ENCODE results near the gene SORCS2. TPM values are rescaled to one million over a fixed set of nuclear protein-coding genes. Genes with fewer than 3 reads are reported as not detected.
A peak's percentile ranks its signal among the peaks of the same experiment; 100 is the strongest.

Gene SORCS2
- polyA plus RNA-seq, 1 of the 3 experiments (the other 2 are of a cell fraction): 1.6 TPM

DNA sequence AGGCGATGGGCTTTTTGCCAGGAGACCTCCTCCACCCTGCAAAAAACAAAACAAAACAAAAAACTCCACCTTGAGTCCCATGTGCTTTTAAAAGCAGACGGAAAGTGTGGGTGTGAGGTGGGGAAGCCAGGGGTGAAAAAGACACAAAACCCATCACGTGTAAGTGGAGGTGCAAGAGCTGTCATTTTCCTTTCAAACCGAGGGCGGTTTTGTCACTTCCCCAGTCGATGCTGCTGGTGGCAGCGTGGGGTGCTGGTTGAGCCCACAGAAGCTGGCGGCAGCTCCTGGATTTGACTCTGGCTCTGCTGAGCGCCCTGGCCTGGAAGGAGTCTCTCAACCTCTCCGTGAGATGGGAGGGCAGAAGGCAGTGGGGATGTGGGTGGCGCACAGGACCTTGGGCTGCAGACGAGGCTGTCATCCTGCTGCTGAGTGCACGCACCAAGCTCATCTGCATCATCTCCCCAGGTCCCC is 132.3 kb downstream of the SORCS2 start:
- Histone ChIP-seq H3K9ac (no peak overlapping the region), H3K4me3 (ENCODE audit: low read depth in 2 of 2, low read length in 1 of 2) (no peak overlapping the region), H3K36me3 (replicated peaks in 1 of 2; ENCODE audit: control insufficient read depth in 1 of 2, insufficient read depth in 2 of 2, low read length in 1 of 2) (no peaks in the 10 kb centered on the region), H3K27me3 (ENCODE audit: insufficient read depth) (no peaks in the 10 kb centered on the region), H2AFZ (ENCODE audit: low read depth) (no peak overlapping the region), H3K27ac (ENCODE audit: low read depth in 2 of 2, low read length in 1 of 2) (no peak overlapping the region), H3F3A (replicated peaks; ENCODE audit: insufficient read depth) (no peaks in the 10 kb centered on the region), H3K9me3 (0 out of 2 replicates have a peak, but pooled peaks cover under 1% of the 10 kb centered on the region), H3K79me2 (ENCODE audit: insufficient read depth) (no peaks in the 10 kb centered on the region), H3K9me2 (no peaks in the 10 kb centered on the region), H3K4me1 (ENCODE audit: control insufficient read depth in 1 of 2, insufficient read depth in 2 of 2, low read depth in 1 of 2, low read length in 1 of 2) (peaks cover 0 to 10% of the 10 kb centered on the region in 2 experiments; a peak in 3 of 4 replicates), H3K4me2 (no peak overlapping the region), H4K20me1 (ENCODE audit: insufficient read depth) (no peaks in the 10 kb centered on the region)
- ChIA-PET POLR2A (interaction anchor here (0.6 kb wide), 1 partner anchor 457 kb away, joined by 3 read pairs; no protein-coding TSS in a partner anchor), CTCF (interaction anchor here (0.6 to 4.3 kb wide), 9 partner anchors 11 to 437 kb away, joined by 3 to 19 read pairs (median 3); partner anchors contain the start of gene SORCS2)
- TF ChIP-seq SMC3 (IDR thresholded peaks at IDR 0.05; ENCODE audit: low read depth, low read length) (peak; percentile 5; the same call in 1 of the 2 replicates), RAD21 (IDR thresholded peaks at IDR 0.05; ENCODE audit: low read length) (peak; percentile 46)
- TF ChIP-seq, protein P1, sequence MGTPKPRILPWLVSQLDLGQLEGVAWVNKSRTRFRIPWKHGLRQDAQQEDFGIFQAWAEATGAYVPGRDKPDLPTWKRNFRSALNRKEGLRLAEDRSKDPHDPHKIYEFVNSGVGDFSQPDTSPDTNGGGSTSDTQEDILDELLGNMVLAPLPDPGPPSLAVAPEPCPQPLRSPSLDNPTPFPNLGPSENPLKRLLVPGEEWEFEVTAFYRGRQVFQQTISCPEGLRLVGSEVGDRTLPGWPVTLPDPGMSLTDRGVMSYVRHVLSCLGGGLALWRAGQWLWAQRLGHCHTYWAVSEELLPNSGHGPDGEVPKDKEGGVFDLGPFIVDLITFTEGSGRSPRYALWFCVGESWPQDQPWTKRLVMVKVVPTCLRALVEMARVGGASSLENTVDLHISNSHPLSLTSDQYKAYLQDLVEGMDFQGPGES (IDR thresholded peaks at IDR 0.05; ENCODE audit: low read depth, low read length): no peak
- peak; percentile 59 for DNase-seq
- WGBS (ENCODE audit: low lambda C conversion rate): 81% methylated on average over 6 of the region's 13 CpGs

DNA sequence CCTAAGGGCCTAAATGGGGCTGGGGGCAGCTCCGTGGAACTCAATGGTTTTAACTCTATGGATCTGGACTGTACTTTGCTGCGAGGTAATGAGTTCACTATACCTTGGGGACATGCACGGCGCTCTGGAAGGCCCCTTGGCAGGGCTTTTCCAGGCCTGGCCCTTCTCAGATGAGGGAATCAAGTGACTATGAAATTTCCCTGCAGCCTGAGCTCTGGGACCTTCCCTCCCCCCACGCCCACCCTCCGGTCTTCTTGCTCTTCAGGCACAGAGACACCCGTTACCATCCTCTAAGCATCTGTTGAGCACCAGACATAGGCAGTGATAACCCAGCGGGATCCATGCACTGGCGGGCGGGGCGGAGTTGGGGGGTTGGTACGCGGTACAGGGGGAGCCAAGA is 133.2 kb downstream of the SORCS2 start:
- Histone ChIP-seq H3K4me2 (no peak overlapping the region), H3F3A (replicated peaks; ENCODE audit: insufficient read depth) (no peaks in the 10 kb centered on the region), H3K9me3 (no peaks in the 10 kb centered on the region), H3K9me2 (no peaks in the 10 kb centered on the region), H3K4me1 (ENCODE audit: control insufficient read depth in 1 of 2, insufficient read depth in 2 of 2, low read depth in 1 of 2, low read length in 1 of 2) (peaks cover 0 to 10% of the 10 kb centered on the region in 2 experiments; a peak in 3 of 4 replicates), H3K27ac (ENCODE audit: low read depth in 2 of 2, low read length in 1 of 2) (no peak overlapping the region), H4K20me1 (ENCODE audit: insufficient read depth) (no peaks in the 10 kb centered on the region), H3K9ac (no peak overlapping the region), H3K27me3 (ENCODE audit: insufficient read depth) (no peaks in the 10 kb centered on the region), H3K4me3 (ENCODE audit: low read depth in 2 of 2, low read length in 1 of 2) (no peak overlapping the region), H3K36me3 (replicated peaks in 1 of 2; ENCODE audit: control insufficient read depth in 1 of 2, insufficient read depth in 2 of 2, low read length in 1 of 2) (no peaks in the 10 kb centered on the region), H2AFZ (ENCODE audit: low read depth) (no peak overlapping the region), H3K79me2 (ENCODE audit: insufficient read depth) (no peaks in the 10 kb centered on the region)
- CTCF ChIA-PET: interaction anchor here (2.7 to 4.3 kb wide), 2 partner anchors 11 to 134 kb away, joined by 8 to 19 read pairs; partner anchors contain the start of gene SORCS2
- POLR2A ChIA-PET: no interaction called here
- TF ChIP-seq TAF1 (IDR thresholded peaks at IDR 0.05; ENCODE audit: borderline replicate concordance, low read depth, low read length) (no peak), RAD21 (IDR thresholded peaks at IDR 0.05; ENCODE audit: low read length) (no peak), YY1 (IDR thresholded peaks at IDR 0.05; ENCODE audit: low read depth) (no peak), RFX5 (IDR thresholded peaks at IDR 0.05; ENCODE audit: low read length) (no peak), RXRA (IDR thresholded peaks at IDR 0.05; ENCODE audit: borderline replicate concordance, low read depth) (no peak)
- TF ChIP-seq, protein P2, sequence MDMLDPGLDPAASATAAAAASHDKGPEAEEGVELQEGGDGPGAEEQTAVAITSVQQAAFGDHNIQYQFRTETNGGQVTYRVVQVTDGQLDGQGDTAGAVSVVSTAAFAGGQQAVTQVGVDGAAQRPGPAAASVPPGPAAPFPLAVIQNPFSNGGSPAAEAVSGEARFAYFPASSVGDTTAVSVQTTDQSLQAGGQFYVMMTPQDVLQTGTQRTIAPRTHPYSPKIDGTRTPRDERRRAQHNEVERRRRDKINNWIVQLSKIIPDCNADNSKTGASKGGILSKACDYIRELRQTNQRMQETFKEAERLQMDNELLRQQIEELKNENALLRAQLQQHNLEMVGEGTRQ (IDR thresholded peaks at IDR 0.05; ENCODE audit: borderline replicate concordance, low read depth, low read length): no peak
- WGBS (ENCODE audit: low lambda C conversion rate): 65% methylated on average over 11 of the region's 13 CpGs
- DNase-seq: no peak

DNA sequence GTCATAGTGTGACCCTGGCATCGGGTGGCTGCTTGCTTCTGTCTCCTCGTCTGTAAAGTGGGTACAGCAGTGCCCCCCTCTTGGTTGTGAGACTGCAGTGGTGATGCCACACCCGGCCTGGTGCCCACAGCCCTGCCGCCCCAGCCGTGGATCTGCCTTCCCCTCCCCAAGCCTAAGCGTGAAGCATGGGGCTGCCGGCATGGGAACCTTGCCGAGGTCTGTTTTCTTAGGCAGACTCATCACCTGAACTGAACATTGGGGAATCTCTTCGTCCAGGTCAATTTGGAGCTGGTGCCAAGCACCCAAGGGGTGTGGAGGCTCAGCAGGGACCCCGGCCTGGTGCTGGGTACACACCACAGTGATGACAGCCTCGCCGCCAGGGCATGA is 134.0 kb downstream of the SORCS2 start:
- H3K79me2 ChIP-seq (ENCODE audit: insufficient read depth): no peaks in the 10 kb centered on the region
- H3F3A ChIP-seq (replicated peaks; ENCODE audit: insufficient read depth): no peaks in the 10 kb centered on the region
- H3K36me3 ChIP-seq (replicated peaks in 1 of 2; ENCODE audit: control insufficient read depth in 1 of 2, insufficient read depth in 2 of 2, low read length in 1 of 2): no peaks in the 10 kb centered on the region
- no peaks in the 10 kb centered on the region for H3K9me2 ChIP-seq
- no peak overlapping the region for H3K4me3 ChIP-seq (ENCODE audit: low read depth in 2 of 2, low read length in 1 of 2)
- DNase-seq: no peak
- no peaks in the 10 kb centered on the region for H3K27me3 ChIP-seq (ENCODE audit: insufficient read depth)
- H3K4me2 ChIP-seq: no peak overlapping the region
- no peak overlapping the region for H3K27ac ChIP-seq (ENCODE audit: low read depth in 2 of 2, low read length in 1 of 2)
- peaks cover 0 to 10% of the 10 kb centered on the region in 2 experiments; a peak in 3 of 4 replicates for H3K4me1 ChIP-seq (ENCODE audit: control insufficient read depth in 1 of 2, insufficient read depth in 2 of 2, low read depth in 1 of 2, low read length in 1 of 2)
- ChIA-PET POLR2A (no interaction called here), CTCF (interaction anchor here (0.6 to 2.7 kb wide), 4 partner anchors 41 to 135 kb away, joined by 3 to 8 read pairs (median 4); partner anchors contain the start of gene SORCS2)
- no peaks in the 10 kb centered on the region for H4K20me1 ChIP-seq (ENCODE audit: insufficient read depth)
- no peak overlapping the region for H2AFZ ChIP-seq (ENCODE audit: low read depth)
- H3K9ac ChIP-seq: no peak overlapping the region
- no CpG with 5 or more reads among the region's 12 CpGs for WGBS (ENCODE audit: low lambda C conversion rate)
- H3K9me3 ChIP-seq: no peaks in the 10 kb centered on the region
- TF ChIP-seq, protein P3, sequence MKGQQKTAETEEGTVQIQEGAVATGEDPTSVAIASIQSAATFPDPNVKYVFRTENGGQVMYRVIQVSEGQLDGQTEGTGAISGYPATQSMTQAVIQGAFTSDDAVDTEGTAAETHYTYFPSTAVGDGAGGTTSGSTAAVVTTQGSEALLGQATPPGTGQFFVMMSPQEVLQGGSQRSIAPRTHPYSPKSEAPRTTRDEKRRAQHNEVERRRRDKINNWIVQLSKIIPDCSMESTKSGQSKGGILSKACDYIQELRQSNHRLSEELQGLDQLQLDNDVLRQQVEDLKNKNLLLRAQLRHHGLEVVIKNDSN (IDR thresholded peaks at IDR 0.05; ENCODE audit: borderline replicate concordance, low read depth): no peak
- TF ChIP-seq NFIC (IDR thresholded peaks at IDR 0.05; ENCODE audit: borderline replicate concordance): no peak
- TF ChIP-seq, protein P4, sequence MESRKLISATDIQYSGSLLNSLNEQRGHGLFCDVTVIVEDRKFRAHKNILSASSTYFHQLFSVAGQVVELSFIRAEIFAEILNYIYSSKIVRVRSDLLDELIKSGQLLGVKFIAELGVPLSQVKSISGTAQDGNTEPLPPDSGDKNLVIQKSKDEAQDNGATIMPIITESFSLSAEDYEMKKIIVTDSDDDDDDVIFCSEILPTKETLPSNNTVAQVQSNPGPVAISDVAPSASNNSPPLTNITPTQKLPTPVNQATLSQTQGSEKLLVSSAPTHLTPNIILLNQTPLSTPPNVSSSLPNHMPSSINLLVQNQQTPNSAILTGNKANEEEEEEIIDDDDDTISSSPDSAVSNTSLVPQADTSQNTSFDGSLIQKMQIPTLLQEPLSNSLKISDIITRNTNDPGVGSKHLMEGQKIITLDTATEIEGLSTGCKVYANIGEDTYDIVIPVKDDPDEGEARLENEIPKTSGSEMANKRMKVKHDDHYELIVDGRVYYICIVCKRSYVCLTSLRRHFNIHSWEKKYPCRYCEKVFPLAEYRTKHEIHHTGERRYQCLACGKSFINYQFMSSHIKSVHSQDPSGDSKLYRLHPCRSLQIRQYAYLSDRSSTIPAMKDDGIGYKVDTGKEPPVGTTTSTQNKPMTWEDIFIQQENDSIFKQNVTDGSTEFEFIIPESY (IDR thresholded peaks at IDR 0.05; ENCODE audit: borderline replicate concordance, low read depth): no peak
- TF ChIP-seq, protein P5, sequence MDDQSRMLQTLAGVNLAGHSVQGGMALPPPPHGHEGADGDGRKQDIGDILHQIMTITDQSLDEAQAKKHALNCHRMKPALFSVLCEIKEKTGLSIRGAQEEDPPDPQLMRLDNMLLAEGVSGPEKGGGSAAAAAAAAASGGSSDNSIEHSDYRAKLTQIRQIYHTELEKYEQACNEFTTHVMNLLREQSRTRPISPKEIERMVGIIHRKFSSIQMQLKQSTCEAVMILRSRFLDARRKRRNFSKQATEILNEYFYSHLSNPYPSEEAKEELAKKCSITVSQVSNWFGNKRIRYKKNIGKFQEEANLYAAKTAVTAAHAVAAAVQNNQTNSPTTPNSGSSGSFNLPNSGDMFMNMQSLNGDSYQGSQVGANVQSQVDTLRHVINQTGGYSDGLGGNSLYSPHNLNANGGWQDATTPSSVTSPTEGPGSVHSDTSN (IDR thresholded peaks at IDR 0.05): no peak
- TF ChIP-seq RCOR1 (IDR thresholded peaks at IDR 0.05; ENCODE audit: low read length): no peak
- TF ChIP-seq FOXJ3 (CRISPR knock-in tag; IDR thresholded peaks at IDR 0.05): no peak
- TF ChIP-seq MEF2A (IDR thresholded peaks at IDR 0.05; ENCODE audit: borderline replicate concordance, low read depth): no peak
- TF ChIP-seq JUND (IDR thresholded peaks at IDR 0.05): no peak

Measured in SK-N-SH (cell line).